Inflammatory macrophage treated with lipopolysaccharide for 1 hour (primary cell): ENCODE data around the gene INPP5E.

ENCODE experiments used
- DNase-seq, 2 donors: peaks; one replicate each; pipeline ENCODE4 v3.0.0-alpha.2; 2020 to 2022

Gene INPP5E

GRCh38 chr9:136472640-136473353 lies 33.2 kb upstream of the INPP5E start:
- no peak for DNase-seq

GRCh38 chr9:136471802-136472487 lies 32.3 kb upstream of the INPP5E start:
- no peak for DNase-seq

GRCh38 chr9:136470792-136471469 lies 31.3 kb upstream of the INPP5E start:
- DNase-seq: no peak

- no peak for DNase-seq
Measured at GRCh38 chr9:136470356-136470755, 30.7 kb upstream of the INPP5E start.

GRCh38 chr9:136467766-136468165 lies 28.1 kb upstream of the INPP5E start:
- no peak for DNase-seq

DNA sequence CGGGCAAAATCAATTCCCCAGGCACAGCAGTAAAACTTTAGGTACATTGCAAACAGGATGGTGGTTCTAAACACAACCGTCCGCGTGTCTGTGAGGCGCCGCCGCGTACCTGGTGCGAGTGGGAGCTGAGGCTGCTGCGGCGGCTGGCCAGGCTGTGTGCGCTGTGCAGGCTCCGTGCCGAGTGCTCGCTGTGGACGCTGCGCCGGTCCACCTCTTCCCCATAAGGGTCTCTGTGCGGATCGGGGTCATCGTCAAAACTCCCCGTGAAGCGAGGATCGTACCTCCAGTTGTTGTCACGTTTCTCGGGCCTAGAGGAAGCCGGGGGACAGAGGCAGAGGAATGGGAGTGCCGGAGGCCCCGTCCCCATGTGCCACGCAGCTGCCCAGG lies 26.5 kb upstream of the INPP5E start:
- DNase-seq: no peak

- no peak for DNase-seq
Measured at GRCh38 chr9:136465500-136466154, 26.0 kb upstream of the INPP5E start.

- DNase-seq: no peak
Measured at GRCh38 chr9:136464241-136464640, 24.6 kb upstream of the INPP5E start.

GRCh38 chr9:136463578-136463977 lies 23.9 kb upstream of the INPP5E start:
- DNase-seq: no peak

DNA sequence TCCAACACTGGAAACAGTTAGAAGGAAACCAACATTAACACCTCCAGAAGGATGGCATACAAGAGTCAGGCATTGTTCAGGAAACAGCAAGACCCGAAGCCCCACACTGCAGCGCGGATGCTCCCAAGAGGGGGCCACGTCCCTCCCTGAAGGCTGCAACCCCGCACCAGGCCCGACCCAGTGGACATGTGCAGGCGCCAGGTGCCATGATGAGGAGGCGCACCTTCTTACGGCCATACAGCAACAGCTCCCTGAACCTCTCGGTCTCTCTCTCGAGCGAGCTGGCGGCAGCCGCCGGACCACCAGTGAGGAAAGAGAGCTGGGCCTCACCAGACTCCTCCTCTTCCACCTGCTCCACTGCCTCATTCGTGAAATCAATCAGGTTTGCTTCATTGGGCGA lies 23.0 kb upstream of the INPP5E start:
- no peak for DNase-seq

- no peak for DNase-seq
Measured at GRCh38 chr9:136460772-136461325, 21.2 kb upstream of the INPP5E start.

DNA sequence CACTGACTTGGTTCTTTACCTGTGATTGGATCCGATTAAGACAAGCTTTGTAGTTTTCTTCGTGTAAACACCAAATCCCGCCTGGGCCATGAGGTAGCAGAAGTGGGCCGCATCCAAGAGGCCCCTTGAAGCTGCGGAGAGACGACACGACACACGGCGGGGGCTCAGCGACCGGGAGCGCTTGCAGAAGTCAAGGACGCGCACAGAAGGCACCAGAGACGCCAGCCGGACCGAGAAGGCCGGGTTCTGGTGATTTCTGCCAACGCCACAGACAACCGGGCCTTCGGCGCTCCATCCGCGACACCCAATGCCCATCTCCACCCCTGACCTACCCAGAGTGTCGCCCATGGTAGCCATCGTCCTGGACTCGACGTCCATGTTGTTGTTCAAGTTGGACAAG lies 19.8 kb upstream of the INPP5E start:
- DNase-seq: no peak

DNA sequence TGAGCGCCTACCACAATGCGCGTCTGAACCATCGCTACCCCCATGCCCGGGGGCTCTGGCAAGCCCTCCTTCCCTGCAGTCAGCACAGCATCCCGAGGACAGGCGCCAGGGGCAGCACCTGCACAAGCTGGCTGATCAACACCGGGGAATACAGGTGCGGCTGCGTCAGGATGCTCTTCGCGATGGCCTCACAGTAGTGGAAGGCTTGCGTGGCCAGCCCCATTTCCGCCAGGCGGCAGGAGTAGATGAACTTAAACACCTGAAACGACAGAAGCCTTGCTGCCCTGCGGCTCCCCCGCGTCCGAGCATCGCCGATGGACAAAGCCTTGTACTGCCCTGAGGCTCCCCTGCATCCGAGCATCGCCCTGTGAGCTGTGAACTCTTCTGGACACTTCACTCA lies 17.7 kb upstream of the INPP5E start:
- no peak for DNase-seq

GRCh38 chr9:136456258-136456657 lies 16.6 kb upstream of the INPP5E start:
- DNase-seq: no peak

DNA sequence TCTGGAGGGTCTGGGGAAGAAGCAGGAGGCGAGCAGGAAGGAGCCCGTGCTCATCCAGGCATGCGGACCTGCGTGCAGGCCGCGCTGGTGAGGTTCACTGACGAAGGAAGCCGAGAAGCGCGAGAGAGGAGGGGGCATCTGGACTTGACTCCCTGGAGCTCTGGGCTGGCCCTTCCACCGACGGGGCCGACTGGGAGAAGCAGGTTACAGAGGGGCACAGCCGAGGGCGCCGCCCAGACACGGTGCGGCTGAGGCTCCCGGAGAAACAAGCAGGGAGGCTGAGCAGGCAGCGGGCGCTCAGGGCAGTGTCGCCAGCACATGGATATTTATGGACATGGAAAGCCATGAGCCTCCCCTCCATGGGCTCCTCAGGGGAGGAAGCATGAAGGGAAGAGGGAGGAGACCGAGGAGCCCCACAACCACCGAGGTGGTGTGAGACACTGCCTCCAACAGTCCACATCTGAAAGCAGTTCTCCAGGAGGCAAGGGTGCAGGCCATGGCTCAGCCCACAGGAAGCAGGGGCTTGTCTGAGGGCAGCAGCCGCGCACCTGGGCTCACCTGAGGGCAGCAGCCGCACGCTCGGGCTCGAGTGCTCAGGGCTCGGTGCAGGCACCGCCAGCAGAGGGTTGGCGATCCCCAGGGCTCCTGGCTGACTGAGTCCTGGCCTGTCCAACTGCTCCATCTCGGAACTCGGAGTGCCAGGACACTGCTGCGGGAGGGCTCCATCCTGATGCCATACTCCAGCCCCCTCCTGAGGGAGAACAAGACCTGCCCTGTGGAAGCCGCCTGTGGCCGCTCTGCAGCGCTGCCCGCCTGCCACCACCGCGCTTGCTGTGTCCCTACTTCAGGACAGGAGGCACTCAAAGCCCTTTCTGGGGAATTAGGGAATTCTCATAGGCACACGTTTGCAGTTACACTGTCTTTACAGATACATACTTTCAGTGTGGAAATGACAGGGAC lies 15.7 kb upstream of the INPP5E start:
- no peak for DNase-seq

DNA sequence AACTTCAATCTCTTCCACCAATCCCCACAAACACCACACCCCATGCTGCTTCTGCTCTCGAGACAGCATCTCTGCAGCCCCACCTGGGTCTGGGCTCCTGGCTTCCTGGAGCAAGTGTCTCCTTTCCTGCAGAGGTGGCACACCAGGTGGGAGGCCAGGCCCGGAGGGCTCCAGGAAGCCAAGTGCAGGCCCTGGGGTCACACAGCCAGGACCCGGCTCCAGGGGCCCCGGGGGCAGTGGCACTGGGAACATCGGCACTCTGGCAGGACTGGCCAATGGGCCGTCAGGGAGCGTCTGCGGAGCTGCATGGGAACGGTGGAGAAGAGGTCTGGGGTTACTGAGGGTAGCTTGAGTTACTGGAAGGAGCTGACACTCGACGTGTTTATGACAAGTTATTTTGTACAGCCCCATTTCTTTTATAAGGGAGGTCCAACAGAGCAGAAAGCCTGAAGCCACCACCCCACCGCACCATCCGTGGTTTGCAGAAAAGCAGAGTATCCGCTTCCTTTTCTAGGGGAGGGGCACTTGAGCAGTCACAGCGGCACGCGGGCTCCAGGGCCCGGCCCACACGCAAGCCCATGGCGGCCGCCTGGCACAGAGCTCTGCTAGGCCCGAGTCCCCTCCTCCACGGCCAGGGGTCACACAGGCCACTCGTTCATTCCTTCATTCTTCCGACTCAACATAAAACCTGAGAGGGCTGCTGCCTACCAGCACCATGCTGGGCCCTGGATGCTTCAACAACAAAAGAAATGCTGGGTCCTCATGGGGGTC lies 14.6 kb upstream of the INPP5E start:
- no peak for DNase-seq

GRCh38 chr9:136453326-136453725 lies 13.7 kb upstream of the INPP5E start:
- DNase-seq: no peak

DNA sequence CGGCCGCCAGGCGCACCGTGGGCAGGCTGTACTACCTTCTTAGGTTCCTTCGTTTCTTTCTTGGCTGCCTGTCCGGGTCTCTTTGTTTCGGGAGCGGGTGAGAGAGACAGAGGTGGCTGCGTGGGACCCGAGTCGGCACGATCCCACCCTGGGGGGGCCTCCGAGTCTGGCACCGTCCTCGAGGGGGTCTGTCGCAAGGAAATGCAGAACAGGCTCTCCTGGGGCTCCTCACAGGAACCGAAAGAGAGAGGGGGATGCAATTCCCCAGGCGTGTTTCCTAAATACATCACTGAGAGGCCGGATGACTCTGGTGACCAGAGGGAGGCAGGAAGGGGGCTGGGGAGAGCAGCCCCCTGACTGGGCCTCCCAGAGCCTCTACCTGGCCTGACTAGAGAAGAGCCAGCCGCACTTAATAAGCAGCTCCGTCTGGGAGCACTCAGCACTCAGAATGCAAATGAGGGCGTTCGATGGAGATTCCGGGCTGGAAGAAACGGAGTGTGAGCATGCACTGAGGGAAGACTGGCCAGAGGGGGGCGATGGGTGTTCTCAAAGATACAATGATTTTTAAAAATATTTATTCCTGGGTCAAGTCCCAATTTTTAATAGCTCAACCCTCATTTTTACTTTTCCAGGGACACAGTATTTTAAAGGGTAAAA lies 11.7 kb upstream of the INPP5E start:
- no peak for DNase-seq

DNA sequence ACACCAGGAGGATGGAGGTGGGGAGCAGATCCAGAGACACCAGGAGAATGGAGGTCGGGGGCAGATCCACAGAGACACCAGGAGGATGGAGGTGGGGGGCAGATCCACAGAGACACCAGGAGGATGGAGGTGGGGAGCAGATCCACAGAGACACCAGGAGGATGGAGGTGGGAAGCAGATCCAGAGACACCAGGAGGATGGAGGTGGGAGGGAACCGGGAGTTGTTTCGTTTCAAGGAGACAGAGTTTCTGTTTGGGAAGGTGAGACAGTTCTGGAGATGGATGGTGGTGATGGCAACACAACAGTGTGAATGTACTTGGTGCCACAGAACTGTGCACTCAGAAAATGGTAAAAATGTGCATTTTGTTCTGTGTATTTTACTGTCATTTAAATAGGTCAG lies 9.0 kb upstream of the INPP5E start:
- no peak for DNase-seq

GRCh38 chr9:136447173-136447778 lies 7.6 kb upstream of the INPP5E start:
- no peak for DNase-seq
